ENCODE measurements around the gene DHRS2. TPM values are rescaled to one million over a fixed set of nuclear protein-coding genes. Genes with fewer than 3 reads are reported as not detected.

The DHRS2 gene
- polyA plus RNA-seq, 1 donor = 0.84 TPM

DNA sequence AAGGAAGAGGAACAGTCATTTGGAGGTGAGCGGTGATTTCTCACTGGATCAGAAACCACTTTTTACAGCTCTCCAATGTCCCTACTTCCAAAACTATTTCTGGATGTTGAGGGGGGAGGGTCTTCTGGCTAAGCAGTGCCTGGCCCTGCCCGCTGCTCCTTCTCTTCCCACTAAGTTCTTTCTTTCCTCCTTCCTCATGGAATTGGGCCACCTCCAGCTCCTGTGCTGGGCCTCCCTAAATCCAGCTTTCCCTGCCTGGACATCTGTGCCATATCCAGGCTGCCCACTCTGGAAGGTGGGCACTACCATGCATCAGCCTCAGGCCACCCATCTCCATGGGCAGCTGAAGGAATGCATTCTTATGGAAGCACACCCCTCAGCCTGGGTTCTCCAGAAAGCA is 11.5 kb downstream of the DHRS2 start:
- no peaks in the 10 kb centered on the region for H3K4me1 ChIP-seq (ENCODE audit: control insufficient read depth, insufficient read depth, low read length)
- H3K36me3 ChIP-seq (ENCODE audit: control insufficient read depth, insufficient read depth, low read length) = no peaks in the 10 kb centered on the region
- H3K4me3 ChIP-seq (ENCODE audit: low read length) = no peak overlapping the region
- no peaks in the 10 kb centered on the region for H3K9me3 ChIP-seq (ENCODE audit: control insufficient read depth, low read depth, low read length)
- WGBS (ENCODE audit: insufficient coverage, low lambda C conversion rate) = no CpG with 5 or more reads among the region's 2 CpGs
- no peaks in the 10 kb centered on the region for H3K27me3 ChIP-seq (ENCODE audit: control insufficient read depth, insufficient read depth, low read length)
- DNase-seq = no peak
- no peak overlapping the region for H3K27ac ChIP-seq (ENCODE audit: low read length)

DNA sequence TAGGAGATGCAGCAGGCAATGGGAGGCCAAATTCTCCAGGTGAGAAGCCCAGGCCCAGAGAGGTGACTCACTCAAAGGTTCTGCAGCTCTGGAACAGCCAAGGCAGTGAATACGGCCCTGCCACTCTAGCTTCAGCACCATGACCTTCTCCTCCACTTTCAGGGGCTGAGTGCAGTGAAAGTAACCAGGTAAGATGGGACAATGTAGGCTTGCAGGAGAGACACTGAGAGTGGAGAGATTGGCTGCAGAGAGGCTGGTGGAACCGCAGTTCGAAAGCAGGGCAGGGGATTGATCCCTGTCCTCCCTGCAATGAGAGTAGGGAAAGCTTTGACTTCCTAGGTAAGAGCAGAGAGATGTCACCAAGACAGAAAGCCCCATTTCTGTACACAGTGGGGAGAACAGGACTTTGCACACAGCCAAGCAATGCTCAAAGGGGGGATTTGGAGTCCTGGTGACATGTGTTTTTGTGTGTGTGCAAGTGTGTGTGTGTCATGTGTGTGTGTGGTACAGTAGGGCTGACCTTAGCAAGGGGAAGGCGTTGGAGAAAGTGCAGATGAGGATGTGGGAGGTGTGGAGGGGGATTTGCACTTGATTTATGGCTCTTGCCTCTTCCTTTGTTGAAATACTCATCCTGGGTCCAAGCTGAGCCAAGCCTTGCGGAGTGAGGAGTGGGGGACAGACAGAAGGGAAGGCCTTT is 12.7 kb downstream of the DHRS2 start:
- Histone ChIP-seq H3K36me3 (ENCODE audit: control insufficient read depth, insufficient read depth, low read length) (no peaks in the 10 kb centered on the region), H3K9me3 (ENCODE audit: control insufficient read depth, low read depth, low read length) (no peaks in the 10 kb centered on the region), H3K27me3 (ENCODE audit: control insufficient read depth, insufficient read depth, low read length) (no peaks in the 10 kb centered on the region), H3K4me3 (ENCODE audit: low read length) (no peak overlapping the region), H3K27ac (ENCODE audit: low read length) (no peak overlapping the region), H3K4me1 (ENCODE audit: control insufficient read depth, insufficient read depth, low read length) (no peaks in the 10 kb centered on the region)
- no CpG with 5 or more reads among the region's 5 CpGs for WGBS (ENCODE audit: insufficient coverage, low lambda C conversion rate)
- DNase-seq = no peak

DNA sequence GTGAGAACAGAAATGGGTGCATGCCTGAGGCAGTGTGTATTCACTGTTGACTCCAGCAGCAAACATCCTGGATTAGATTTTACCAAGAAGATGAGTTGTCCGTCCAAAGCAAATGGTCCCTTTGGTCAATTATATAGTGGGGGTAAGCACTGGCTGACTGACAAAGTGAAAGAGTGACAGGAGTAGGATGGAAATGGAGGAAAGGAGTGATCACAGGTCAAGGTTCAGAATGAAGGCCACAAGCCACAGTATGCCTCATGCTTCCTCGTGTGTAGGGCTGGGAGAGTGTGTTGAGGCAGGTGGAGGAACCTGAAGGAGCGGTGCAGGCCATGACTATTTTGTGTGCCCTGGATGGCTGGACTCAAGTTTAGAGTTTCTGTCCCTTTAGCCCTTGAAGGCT is 14.3 kb downstream of the DHRS2 start:
- no CpG with 5 or more reads among the region's 3 CpGs for WGBS (ENCODE audit: insufficient coverage, low lambda C conversion rate)
- DNase-seq = no peak
- no peak overlapping the region for H3K27ac ChIP-seq (ENCODE audit: low read length)
- H3K4me3 ChIP-seq (ENCODE audit: low read length) = no peak overlapping the region
- H3K27me3 ChIP-seq (ENCODE audit: control insufficient read depth, insufficient read depth, low read length) = no peaks in the 10 kb centered on the region
- H3K9me3 ChIP-seq (ENCODE audit: control insufficient read depth, low read depth, low read length) = no peaks in the 10 kb centered on the region
- no peaks in the 10 kb centered on the region for H3K36me3 ChIP-seq (ENCODE audit: control insufficient read depth, insufficient read depth, low read length)
- H3K4me1 ChIP-seq (ENCODE audit: control insufficient read depth, insufficient read depth, low read length) = no peaks in the 10 kb centered on the region

DNA sequence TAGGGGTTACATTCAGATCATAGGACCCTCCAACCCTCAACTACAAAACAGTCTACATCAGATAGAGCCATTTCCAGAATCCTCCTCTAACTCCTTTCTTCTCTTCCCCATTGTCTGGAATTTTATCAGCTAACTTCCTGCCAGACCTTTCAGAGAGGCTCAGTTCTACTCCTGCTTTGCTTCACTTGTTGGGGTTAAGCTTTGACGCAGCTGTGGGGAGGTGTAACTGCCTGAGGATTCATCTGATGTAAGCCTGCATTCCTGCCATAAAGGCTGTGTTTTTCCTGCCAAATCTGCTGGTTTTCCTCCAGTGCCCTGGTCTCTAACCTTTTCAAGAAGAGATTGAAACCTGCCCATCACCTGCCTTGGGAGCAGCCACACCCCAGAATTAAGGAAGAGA is 16.9 kb downstream of the DHRS2 start:
- Histone ChIP-seq H3K4me1 (ENCODE audit: control insufficient read depth, insufficient read depth, low read length) (no peaks in the 10 kb centered on the region), H3K36me3 (ENCODE audit: control insufficient read depth, insufficient read depth, low read length) (no peaks in the 10 kb centered on the region), H3K27me3 (ENCODE audit: control insufficient read depth, insufficient read depth, low read length) (no peaks in the 10 kb centered on the region), H3K9me3 (ENCODE audit: control insufficient read depth, low read depth, low read length) (no peaks in the 10 kb centered on the region), H3K27ac (ENCODE audit: low read length) (no peak overlapping the region), H3K4me3 (ENCODE audit: low read length) (no peak overlapping the region)
- WGBS (ENCODE audit: insufficient coverage, low lambda C conversion rate) = no CpG with 5 or more reads among the region's 1 CpG
- DNase-seq = no peak

DNA sequence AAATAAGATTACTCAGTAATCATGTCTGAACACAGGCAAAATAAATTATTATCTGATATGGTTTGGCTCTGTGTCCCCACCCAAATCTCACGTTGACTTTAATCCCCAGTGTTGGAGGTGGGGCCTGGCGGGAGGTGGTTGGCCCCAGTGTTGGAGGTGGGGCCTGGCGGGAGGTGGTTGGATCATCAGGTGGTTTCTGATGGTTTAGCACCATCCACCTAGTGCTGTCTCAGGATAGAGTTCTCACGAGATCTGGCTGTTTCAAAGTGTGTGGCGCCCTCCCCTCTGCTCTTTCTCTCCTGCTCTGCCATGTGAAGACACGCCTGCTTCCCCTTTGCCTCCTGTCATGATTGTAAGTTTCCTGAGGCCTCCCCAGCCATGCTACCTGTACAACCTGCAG is 18.1 kb downstream of the DHRS2 start:
- no peaks in the 10 kb centered on the region for H3K27me3 ChIP-seq (ENCODE audit: control insufficient read depth, insufficient read depth, low read length)
- no peak overlapping the region for H3K27ac ChIP-seq (ENCODE audit: low read length)
- no peak overlapping the region for H3K4me3 ChIP-seq (ENCODE audit: low read length)
- H3K9me3 ChIP-seq (ENCODE audit: control insufficient read depth, low read depth, low read length) = no peaks in the 10 kb centered on the region
- no peaks in the 10 kb centered on the region for H3K4me1 ChIP-seq (ENCODE audit: control insufficient read depth, insufficient read depth, low read length)
- WGBS (ENCODE audit: insufficient coverage, low lambda C conversion rate) = 100% methylated on average over 1 of the region's 6 CpGs
- no peaks in the 10 kb centered on the region for H3K36me3 ChIP-seq (ENCODE audit: control insufficient read depth, insufficient read depth, low read length)
- no peak for DNase-seq

DNA sequence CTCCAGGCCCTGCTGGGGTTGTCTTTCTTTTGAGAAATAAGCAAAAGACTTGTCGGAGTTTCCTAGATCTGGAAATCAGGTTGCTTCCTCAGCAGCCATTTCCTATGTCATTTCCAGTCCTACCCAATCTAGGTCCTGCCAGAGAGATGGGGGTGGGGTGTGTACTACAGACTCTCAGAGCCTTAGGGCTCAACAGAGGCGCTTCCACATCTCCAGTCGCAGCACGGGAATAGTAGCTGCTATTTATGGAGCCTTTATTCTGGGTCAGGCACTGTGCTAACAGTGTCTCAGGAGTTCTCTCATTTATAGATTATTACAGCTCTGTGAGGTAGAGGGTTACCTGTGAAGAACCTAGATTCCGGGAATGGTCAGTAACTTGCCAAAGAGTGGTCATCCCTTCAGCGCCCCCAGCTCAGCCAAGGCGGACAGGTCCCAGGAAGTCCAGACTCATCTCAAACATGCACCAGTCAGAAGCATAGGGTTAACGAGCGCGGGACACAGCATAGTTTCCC is 21.9 kb downstream of the DHRS2 start:
- Histone ChIP-seq H3K27me3 (ENCODE audit: control insufficient read depth, insufficient read depth, low read length) (no peaks in the 10 kb centered on the region), H3K9me3 (ENCODE audit: control insufficient read depth, low read depth, low read length) (no peaks in the 10 kb centered on the region), H3K36me3 (ENCODE audit: control insufficient read depth, insufficient read depth, low read length) (no peaks in the 10 kb centered on the region), H3K4me3 (ENCODE audit: low read length) (no peak overlapping the region), H3K4me1 (ENCODE audit: control insufficient read depth, insufficient read depth, low read length) (no peaks in the 10 kb centered on the region), H3K27ac (ENCODE audit: low read length) (no peak overlapping the region)
- no peak for DNase-seq
- WGBS (ENCODE audit: insufficient coverage, low lambda C conversion rate) = 100% methylated on average over 1 of the region's 10 CpGs

DNA sequence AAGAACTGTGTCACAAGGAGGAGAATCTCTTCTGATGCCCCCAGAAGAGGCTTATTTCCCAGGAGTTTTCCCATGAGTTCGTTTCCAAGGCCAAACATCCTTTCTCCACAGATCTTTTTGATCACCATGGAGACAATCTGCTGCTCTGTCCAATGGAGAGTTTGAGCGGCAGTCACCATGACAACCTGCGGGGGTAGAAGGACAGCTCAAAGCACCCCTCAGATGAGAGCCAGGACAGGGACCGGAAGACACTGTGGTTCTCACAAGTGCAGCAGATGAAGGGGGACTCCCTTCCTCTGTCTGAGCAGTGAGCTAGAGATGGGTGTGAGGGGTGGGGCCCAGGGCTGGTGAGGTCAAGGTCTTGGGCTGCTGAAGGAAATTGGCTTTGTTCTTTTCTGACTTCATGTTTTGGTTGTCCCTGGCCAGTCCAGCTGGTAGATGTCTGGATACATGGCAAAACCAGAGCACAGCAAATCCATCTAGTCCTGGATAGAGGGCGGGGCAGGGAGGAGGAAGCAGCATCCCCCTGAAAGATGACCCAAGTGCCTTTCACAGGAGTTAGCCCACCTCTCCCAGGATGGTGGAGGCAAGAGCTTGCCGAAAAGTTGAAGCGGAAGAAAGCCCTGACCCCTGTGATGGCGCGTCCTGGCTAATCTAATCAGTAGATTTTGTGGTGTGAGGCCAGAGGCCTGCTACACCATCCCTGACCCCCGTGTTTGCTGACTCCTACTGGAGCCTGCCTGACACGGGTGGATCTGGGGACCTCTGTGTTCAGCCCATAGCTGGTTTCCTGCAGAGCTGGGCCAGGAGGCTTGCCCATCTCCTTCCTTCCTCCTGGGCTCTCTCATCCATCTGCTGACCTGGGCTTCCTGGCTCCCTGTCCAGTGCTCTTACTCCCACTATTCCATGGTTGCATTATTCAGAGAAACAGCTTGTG is 24.4 kb downstream of the DHRS2 start:
- no peak for DNase-seq
- Histone ChIP-seq H3K9me3 (ENCODE audit: control insufficient read depth, low read depth, low read length) (no peaks in the 10 kb centered on the region), H3K4me3 (ENCODE audit: low read length) (no peak overlapping the region), H3K36me3 (ENCODE audit: control insufficient read depth, insufficient read depth, low read length) (no peaks in the 10 kb centered on the region), H3K27me3 (ENCODE audit: control insufficient read depth, insufficient read depth, low read length) (no peaks in the 10 kb centered on the region), H3K4me1 (ENCODE audit: control insufficient read depth, insufficient read depth, low read length) (no peaks in the 10 kb centered on the region), H3K27ac (ENCODE audit: low read length) (no peak overlapping the region)
- no CpG with 5 or more reads among the region's 11 CpGs for WGBS (ENCODE audit: insufficient coverage, low lambda C conversion rate)

DNA sequence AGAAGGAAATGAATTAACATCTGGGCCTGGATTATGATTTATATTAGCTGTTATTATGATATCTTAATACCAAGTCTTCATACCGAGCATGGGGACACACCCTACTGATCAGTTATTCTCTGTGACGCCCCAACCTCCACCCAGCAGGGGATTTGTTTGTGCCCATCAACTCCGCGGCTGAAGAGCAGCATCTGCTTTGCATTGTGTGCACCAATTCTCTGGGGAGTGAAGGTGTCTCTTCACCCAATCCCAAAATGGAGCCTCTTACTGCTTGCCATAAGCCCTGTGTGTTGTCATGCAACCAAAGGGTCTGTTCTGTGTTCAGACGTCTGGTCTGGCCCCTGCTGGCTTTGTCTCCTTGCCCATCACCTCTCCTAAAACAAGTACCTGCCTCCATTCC is 25.4 kb downstream of the DHRS2 start:
- DNase-seq = no peak
- no CpG with 5 or more reads among the region's 5 CpGs for WGBS (ENCODE audit: insufficient coverage, low lambda C conversion rate)
- H3K4me1 ChIP-seq (ENCODE audit: control insufficient read depth, insufficient read depth, low read length) = no peaks in the 10 kb centered on the region
- no peak overlapping the region for H3K4me3 ChIP-seq (ENCODE audit: low read length)
- H3K9me3 ChIP-seq (ENCODE audit: control insufficient read depth, low read depth, low read length) = no peaks in the 10 kb centered on the region
- no peaks in the 10 kb centered on the region for H3K27me3 ChIP-seq (ENCODE audit: control insufficient read depth, insufficient read depth, low read length)
- no peak overlapping the region for H3K27ac ChIP-seq (ENCODE audit: low read length)
- no peaks in the 10 kb centered on the region for H3K36me3 ChIP-seq (ENCODE audit: control insufficient read depth, insufficient read depth, low read length)

DNA sequence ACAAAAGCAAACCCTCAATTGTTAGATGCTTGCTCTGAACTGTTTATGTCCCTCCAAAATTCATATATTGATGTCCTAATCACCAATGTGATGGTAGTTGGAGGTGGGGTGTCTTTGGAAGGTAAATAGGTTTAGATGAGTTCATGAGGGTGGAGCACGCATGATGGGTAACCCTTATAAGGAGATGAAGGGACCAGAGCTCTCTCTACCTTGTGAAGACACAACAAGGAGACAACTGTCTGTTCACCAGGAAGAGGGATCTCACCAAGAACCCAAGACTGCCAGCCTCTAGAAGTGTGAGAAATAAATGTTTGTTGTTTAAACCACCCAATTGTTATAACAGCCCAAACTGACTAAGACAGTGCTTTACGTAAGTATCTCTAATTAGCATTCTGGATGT is 27.0 kb downstream of the DHRS2 start:
- WGBS (ENCODE audit: insufficient coverage, low lambda C conversion rate) = 100% methylated on average over 1 of the region's 2 CpGs
- H3K27me3 ChIP-seq (ENCODE audit: control insufficient read depth, insufficient read depth, low read length) = no peaks in the 10 kb centered on the region
- no peak for DNase-seq

DNA sequence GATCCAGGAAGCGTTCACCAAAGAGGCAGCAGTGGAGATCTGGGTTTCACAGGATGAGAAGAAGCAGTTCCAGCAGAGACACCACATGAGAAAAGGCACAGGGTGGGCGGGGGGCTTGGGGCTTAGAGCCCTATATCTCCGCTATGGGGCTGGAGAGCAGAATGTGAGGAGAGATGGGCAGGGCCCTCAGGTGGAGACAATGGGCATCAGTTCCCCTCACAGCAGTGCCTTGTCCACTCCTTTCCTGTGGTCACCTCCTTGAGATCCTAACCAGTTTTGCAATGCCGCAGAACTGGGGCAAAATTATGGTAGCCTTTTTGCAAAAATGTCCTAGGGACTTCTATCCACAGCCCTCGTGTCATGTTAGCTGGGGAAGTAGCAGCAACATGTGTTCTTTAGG is 27.5 kb downstream of the DHRS2 start:
- H3K9me3 ChIP-seq (ENCODE audit: control insufficient read depth, low read depth, low read length) = no peaks in the 10 kb centered on the region
- DNase-seq = no peak
- WGBS (ENCODE audit: insufficient coverage, low lambda C conversion rate) = no CpG with 5 or more reads among the region's 5 CpGs
- H3K36me3 ChIP-seq (ENCODE audit: control insufficient read depth, insufficient read depth, low read length) = no peaks in the 10 kb centered on the region
- H3K4me3 ChIP-seq (ENCODE audit: low read length) = no peak overlapping the region
- no peaks in the 10 kb centered on the region for H3K4me1 ChIP-seq (ENCODE audit: control insufficient read depth, insufficient read depth, low read length)
- no peaks in the 10 kb centered on the region for H3K27me3 ChIP-seq (ENCODE audit: control insufficient read depth, insufficient read depth, low read length)
- H3K27ac ChIP-seq (ENCODE audit: low read length) = no peak overlapping the region

More for the DNA sequence above, 27.0 kb downstream of the DHRS2 start:
- H3K4me3 ChIP-seq (ENCODE audit: low read length) = no peak overlapping the region
- no peaks in the 10 kb centered on the region for H3K4me1 ChIP-seq (ENCODE audit: control insufficient read depth, insufficient read depth, low read length)
- H3K36me3 ChIP-seq (ENCODE audit: control insufficient read depth, insufficient read depth, low read length) = no peaks in the 10 kb centered on the region
- H3K9me3 ChIP-seq (ENCODE audit: control insufficient read depth, low read depth, low read length) = no peaks in the 10 kb centered on the region
- H3K27ac ChIP-seq (ENCODE audit: low read length) = no peak overlapping the region
